Measurements from ENCODE around the gene NPTX1. TPM values are rescaled to one million over a fixed set of nuclear protein-coding genes. Genes with fewer than 3 reads are reported as not detected.

Gene NPTX1
- total RNA-seq, result 1 to 10 TPM; 8.0 to 9.3 TPM

DNA sequence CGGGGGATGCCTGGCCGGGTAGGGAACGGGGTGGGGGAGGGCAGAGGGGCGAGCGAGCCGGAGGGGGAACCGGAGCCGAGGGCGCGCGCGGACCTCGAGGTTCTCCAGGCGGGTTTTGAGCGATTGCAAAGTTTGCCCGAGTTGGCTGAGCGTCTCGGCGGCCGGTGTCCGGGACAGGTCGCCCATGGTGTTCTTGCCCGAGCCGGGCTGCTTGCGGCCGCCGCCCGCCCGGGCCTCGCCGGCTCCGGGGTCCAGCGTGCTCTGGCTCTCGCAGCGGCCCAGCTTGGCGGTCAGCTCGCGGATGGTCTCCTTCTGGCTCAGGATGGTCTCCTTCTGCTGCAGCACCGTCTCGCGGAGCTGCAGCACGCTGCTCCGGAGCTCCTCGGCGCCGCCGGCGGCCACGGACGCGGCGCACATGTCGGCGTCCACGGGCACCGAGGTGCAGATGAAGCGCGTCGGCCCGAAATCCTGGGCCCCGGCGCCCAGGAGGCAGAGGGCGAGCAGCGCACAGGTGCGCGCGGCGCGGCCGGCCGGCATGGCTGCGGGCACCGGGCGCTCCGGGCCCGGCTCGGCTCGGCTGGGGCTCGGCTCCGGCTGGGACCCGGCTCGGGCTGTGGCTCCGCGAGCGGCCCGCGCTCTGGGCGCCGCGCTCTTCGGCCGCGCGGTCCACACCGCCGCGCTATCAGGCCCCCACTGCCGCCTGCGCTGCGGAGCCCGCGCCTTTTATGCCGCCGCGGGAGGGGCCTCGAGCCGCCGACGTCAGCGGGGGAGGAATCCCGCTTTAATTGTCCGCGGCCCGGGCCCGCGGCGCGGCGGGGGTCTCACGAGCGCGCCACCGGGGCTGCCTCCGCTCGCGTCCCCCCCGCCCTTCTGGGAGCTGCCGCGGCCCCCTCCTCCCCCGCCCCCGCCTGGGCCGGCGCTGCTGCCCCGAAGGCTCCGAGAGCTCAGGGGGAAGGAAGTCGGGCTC lies at the start of gene NPTX1:
NPTX1 (minus strand) TSS at position 698 of the 967 bp plus-strand sequence; CDS start at position 537, 161 bp downstream.
- no peak within 1 kb of the TSS for H3K4me3 Mint-ChIP-seq
- ATAC-seq (peak; percentile 34), DNase-seq (no peak)
- H3K9me3 Mint-ChIP-seq (ENCODE audit: low read depth), result no peaks in the 10 kb centered on the region
- H3K27ac Mint-ChIP-seq, result no peak within 1 kb of the TSS
- CTCF ChIA-PET, result interaction anchor here (0.9 to 1.8 kb wide), 6 partner anchors 18 to 433 kb away, joined by 3 to 7 read pairs (median 4); no protein-coding TSS in a partner anchor
- peaks cover 68% of the 10 kb centered on the region for H3K27me3 Mint-ChIP-seq
- peaks cover 18% of the 10 kb centered on the region for H3K4me1 Mint-ChIP-seq
- no peaks in the 10 kb centered on the region for H3K36me3 Mint-ChIP-seq

- no peak for ATAC-seq
- no peak for DNase-seq
- H3K27me3 Mint-ChIP-seq, result peaks cover 41% of the 10 kb centered on the region
- H3K4me1 Mint-ChIP-seq, result no peaks in the 10 kb centered on the region
- CTCF ChIA-PET, result no interaction called here
- H3K36me3 Mint-ChIP-seq, result no peaks in the 10 kb centered on the region
- no peak overlapping the region for H3K4me3 Mint-ChIP-seq
- no peak overlapping the region for H3K27ac Mint-ChIP-seq
- H3K9me3 Mint-ChIP-seq (ENCODE audit: low read depth), result no peaks in the 10 kb centered on the region
These were observed 47.7 kb upstream of the NPTX1 start for GRCh38 chr17:80523956-80524712.

- CTCF ChIA-PET, result no interaction called here
- H3K4me3 Mint-ChIP-seq, result no peak overlapping the region
- peaks cover 38% of the 10 kb centered on the region for H3K27me3 Mint-ChIP-seq
- H3K9me3 Mint-ChIP-seq (ENCODE audit: low read depth), result no peaks in the 10 kb centered on the region
- no peak overlapping the region for H3K27ac Mint-ChIP-seq
- ATAC-seq (no peak), DNase-seq (no peak)
- H3K4me1 Mint-ChIP-seq, result no peaks in the 10 kb centered on the region
- H3K36me3 Mint-ChIP-seq, result no peaks in the 10 kb centered on the region
These were observed 46.8 kb upstream of the NPTX1 start for GRCh38 chr17:80523054-80523744.

- Mint-ChIP-seq H3K4me1 (no peaks in the 10 kb centered on the region), H3K4me3 (no peak overlapping the region), H3K27ac (no peak overlapping the region), H3K27me3 (peaks cover 32% of the 10 kb centered on the region), H3K36me3 (no peaks in the 10 kb centered on the region), H3K9me3 (ENCODE audit: low read depth) (no peaks in the 10 kb centered on the region)
- DNase-seq (no peak), ATAC-seq (no peak)
- CTCF ChIA-PET, result interaction anchor here (1.5 kb wide), 1 partner anchor 13 kb away, joined by 3 read pairs; no protein-coding TSS in a partner anchor
These were observed 44.5 kb upstream of the NPTX1 start for GRCh38 chr17:80520810-80521455.

- Mint-ChIP-seq H3K36me3 (no peaks in the 10 kb centered on the region), H3K4me1 (no peaks in the 10 kb centered on the region), H3K4me3 (no peak overlapping the region), H3K27me3 (peaks cover 24% of the 10 kb centered on the region), H3K27ac (no peak overlapping the region), H3K9me3 (ENCODE audit: low read depth) (no peaks in the 10 kb centered on the region)
- CTCF ChIA-PET, result interaction anchor here (1.6 kb wide), 1 partner anchor 12 kb away, joined by 3 read pairs; no protein-coding TSS in a partner anchor
- DNase-seq, result no peak
- no peak for ATAC-seq
These were observed 42.8 kb upstream of the NPTX1 start for GRCh38 chr17:80519091-80519781.

DNA sequence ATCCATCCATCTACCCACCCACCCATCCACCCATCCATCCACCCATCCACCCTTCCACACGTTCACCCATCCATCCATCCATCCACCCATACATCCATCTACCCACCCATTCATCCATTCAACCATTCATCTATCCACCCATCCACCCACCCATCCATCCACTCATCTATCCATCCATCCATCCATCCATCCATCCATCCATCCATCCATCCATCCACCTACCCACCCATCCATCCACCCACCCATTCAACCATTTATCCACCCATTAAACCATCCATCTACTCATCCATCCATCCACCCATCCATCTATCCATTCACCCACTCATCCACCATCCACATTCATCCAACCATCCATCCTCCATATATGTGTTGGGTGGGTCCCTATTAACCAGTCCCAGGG lies 42.0 kb upstream of the NPTX1 start:
- Mint-ChIP-seq H3K9me3 (ENCODE audit: low read depth) (no peaks in the 10 kb centered on the region), H3K4me3 (no peak overlapping the region), H3K27me3 (peaks cover 28% of the 10 kb centered on the region), H3K27ac (no peak overlapping the region), H3K36me3 (no peaks in the 10 kb centered on the region), H3K4me1 (no peaks in the 10 kb centered on the region)
- CTCF ChIA-PET, result interaction anchor here (1.6 kb wide), 1 partner anchor 11 kb away, joined by 3 read pairs; no protein-coding TSS in a partner anchor
- no peak for ATAC-seq
- no peak for DNase-seq

DNA sequence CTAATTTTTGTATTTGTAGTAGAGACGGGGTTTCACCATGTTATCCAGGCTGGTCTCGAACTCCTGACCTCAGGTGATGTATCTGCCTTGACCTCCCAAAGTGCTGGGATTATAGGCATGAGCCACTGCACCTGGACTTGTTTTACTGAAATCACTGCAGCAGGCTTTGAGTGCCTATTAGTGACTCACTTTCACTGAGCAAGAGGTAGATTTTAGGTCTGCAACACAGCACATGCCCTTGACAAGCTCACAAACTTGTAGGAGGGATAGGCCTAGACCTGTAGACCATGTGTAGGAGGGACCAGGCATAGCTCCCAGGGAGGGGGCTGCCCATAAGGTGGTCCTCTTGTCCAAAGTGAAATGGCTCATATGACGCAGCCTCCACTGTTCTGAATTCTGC lies 41.2 kb upstream of the NPTX1 start:
- H3K9me3 Mint-ChIP-seq (ENCODE audit: low read depth), result no peaks in the 10 kb centered on the region
- H3K4me3 Mint-ChIP-seq, result no peak overlapping the region
- H3K4me1 Mint-ChIP-seq, result no peaks in the 10 kb centered on the region
- DNase-seq (no peak), ATAC-seq (no peak)
- H3K36me3 Mint-ChIP-seq, result no peaks in the 10 kb centered on the region
- H3K27me3 Mint-ChIP-seq, result peaks cover 28% of the 10 kb centered on the region
- CTCF ChIA-PET, result no interaction called here
- no peak overlapping the region for H3K27ac Mint-ChIP-seq

GRCh38 chr17:80516171-80516932 lies 39.9 kb upstream of the NPTX1 start:
- no peaks in the 10 kb centered on the region for H3K4me1 Mint-ChIP-seq
- H3K36me3 Mint-ChIP-seq, result no peaks in the 10 kb centered on the region
- no peak overlapping the region for H3K27ac Mint-ChIP-seq
- no peak for ATAC-seq
- no peaks in the 10 kb centered on the region for H3K9me3 Mint-ChIP-seq (ENCODE audit: low read depth)
- no peak for DNase-seq
- H3K4me3 Mint-ChIP-seq, result no peak overlapping the region
- CTCF ChIA-PET, result interaction anchor here (0.5 kb wide), 1 partner anchor 89 kb away, joined by 3 read pairs; no protein-coding TSS in a partner anchor
- H3K27me3 Mint-ChIP-seq, result peaks cover 28% of the 10 kb centered on the region

GRCh38 chr17:80513892-80514291 lies 37.5 kb upstream of the NPTX1 start:
- ATAC-seq (no peak), DNase-seq (no peak)
- H3K27me3 Mint-ChIP-seq, result peaks cover 18% of the 10 kb centered on the region
- H3K36me3 Mint-ChIP-seq, result no peaks in the 10 kb centered on the region
- no peak overlapping the region for H3K27ac Mint-ChIP-seq
- H3K9me3 Mint-ChIP-seq (ENCODE audit: low read depth), result no peaks in the 10 kb centered on the region
- H3K4me1 Mint-ChIP-seq, result no peaks in the 10 kb centered on the region
- no peak overlapping the region for H3K4me3 Mint-ChIP-seq
- CTCF ChIA-PET, result no interaction called here

- Mint-ChIP-seq H3K27me3 (peaks cover 18% of the 10 kb centered on the region), H3K36me3 (no peaks in the 10 kb centered on the region), H3K27ac (no peak overlapping the region), H3K4me1 (no peaks in the 10 kb centered on the region), H3K9me3 (ENCODE audit: low read depth) (no peaks in the 10 kb centered on the region), H3K4me3 (no peak overlapping the region)
- ATAC-seq (no peak), DNase-seq (no peak)
- CTCF ChIA-PET, result no interaction called here
These were observed 36.8 kb upstream of the NPTX1 start for GRCh38 chr17:80513201-80513600.

- DNase-seq (no peak), ATAC-seq (no peak)
- Mint-ChIP-seq H3K9me3 (ENCODE audit: low read depth) (no peaks in the 10 kb centered on the region), H3K4me1 (no peaks in the 10 kb centered on the region), H3K36me3 (no peaks in the 10 kb centered on the region), H3K4me3 (no peak overlapping the region), H3K27me3 (peaks cover 19% of the 10 kb centered on the region), H3K27ac (no peak overlapping the region)
- CTCF ChIA-PET, result no interaction called here
These were observed 35.8 kb upstream of the NPTX1 start for GRCh38 chr17:80512233-80512632.

All from activated CD8-positive, alpha-beta memory T cell treated with anti-CD3 and anti-CD28 coated beads, Interleukin-2, amount 10 ng/mL, durations not matched to agents 7 days and 5 days (primary cell).